HG03520 (cell line): Measurements from ENCODE around the gene GPR183.

Source experiments
- ATAC-seq: cut with Tn5 transposase; IDR thresholded peaks from one replicate; pipeline ENCODE4 v1.9.1; 2021; ENCODE audit warnings: mild to moderate bottlenecking, moderate library complexity; ENCODE audit not compliant: unreplicated experiment

Gene GPR183

GRCh38 chr13:99339736-99340397 lies 32.7 kb upstream of the GPR183 start:
- no peak for ATAC-seq

- ATAC-seq, result no peak
Measured at GRCh38 chr13:99339230-99339721, 32.1 kb upstream of the GPR183 start.

- no peak for ATAC-seq
Measured at GRCh38 chr13:99335603-99336002, 28.4 kb upstream of the GPR183 start.

GRCh38 chr13:99335087-99335486 lies 27.9 kb upstream of the GPR183 start:
- ATAC-seq, result no peak

- no peak for ATAC-seq
Measured at GRCh38 chr13:99334221-99334620, 27.0 kb upstream of the GPR183 start.

- ATAC-seq, result no peak
Measured at GRCh38 chr13:99332456-99332855, 25.3 kb upstream of the GPR183 start.

GRCh38 chr13:99331881-99332293 lies 24.7 kb upstream of the GPR183 start:
- peak; percentile 82 for ATAC-seq

GRCh38 chr13:99330942-99331341 lies 23.7 kb upstream of the GPR183 start:
- no peak for ATAC-seq

- no peak for ATAC-seq
Measured at GRCh38 chr13:99329477-99329876, 22.3 kb upstream of the GPR183 start.

- no peak for ATAC-seq
Measured at GRCh38 chr13:99327761-99328160, 20.6 kb upstream of the GPR183 start.

- no peak for ATAC-seq
Measured at GRCh38 chr13:99327126-99327525, 19.9 kb upstream of the GPR183 start.

- no peak for ATAC-seq
Measured at GRCh38 chr13:99326012-99326411, 18.8 kb upstream of the GPR183 start.

GRCh38 chr13:99323488-99323887 lies 16.3 kb upstream of the GPR183 start:
- ATAC-seq, result no peak

- peak; percentile 95 for ATAC-seq
Measured at GRCh38 chr13:99322297-99323103, 15.3 kb upstream of the GPR183 start.

GRCh38 chr13:99321709-99322108 lies 14.5 kb upstream of the GPR183 start:
- no peak for ATAC-seq

GRCh38 chr13:99320693-99321481 lies 13.7 kb upstream of the GPR183 start:
- ATAC-seq, result no peak

- ATAC-seq, result no peak
Measured at GRCh38 chr13:99316657-99317256, 9.6 kb upstream of the GPR183 start.

- ATAC-seq, result no peak
Measured at GRCh38 chr13:99316224-99316623, 9.0 kb upstream of the GPR183 start.

- ATAC-seq, result no peak
Measured at GRCh38 chr13:99315186-99315585, 8.0 kb upstream of the GPR183 start.

- no peak for ATAC-seq
Measured at GRCh38 chr13:99314640-99315176, 7.5 kb upstream of the GPR183 start.

- no peak for ATAC-seq
Measured at GRCh38 chr13:99313941-99314340, 6.7 kb upstream of the GPR183 start.
